Neutrophil (primary cell): ENCODE results near the gene PDE4D.

ENCODE experiments used
- H3K27ac ChIP-seq: fragments of 200-600 bp; sonication (generic); 2 replicates; pipeline ENCODE4 v1.5.1; 2016; ENCODE audit warnings: mild to moderate bottlenecking, moderate library complexity
- H3K27me3 ChIP-seq: fragments of 200-600 bp; sonication (generic); 2 replicates; pipeline ENCODE4 v1.6.0; 2016; ENCODE audit warnings: mild to moderate bottlenecking
- H3K36me3 ChIP-seq: fragments of 200-600 bp; sonication (generic); 2 replicates; pipeline ENCODE4 v1.5.1; 2017
- H3K4me1 ChIP-seq, 2 experiments: fragments of 200-600 bp in 1 of 2; sonication (generic) in 1 of 2; 1 replicate in 1 of 2; 2 replicates in 1 of 2; pipeline versions ENCODE4 v1.5.1 to v1.6.1; 2013 to 2016; ENCODE audit warnings: low read depth in 1 of 2, low read length in 1 of 2, mild to moderate bottlenecking in 1 of 2, moderate library complexity in 1 of 2; ENCODE audit not compliant: control insufficient read depth in 1 of 2, insufficient read depth in 1 of 2
- H3K4me3 ChIP-seq, 2 experiments: fragments of 200-600 bp in 1 of 2; sonication (generic) in 1 of 2; 1 replicate in 1 of 2; 2 replicates in 1 of 2; pipeline ENCODE4 v1.5.1; 2013 to 2016; ENCODE audit warnings: low read depth in 1 of 2, low read length in 1 of 2, mild to moderate bottlenecking in 1 of 2, moderate library complexity in 1 of 2
- H3K9me3 ChIP-seq: fragments of 200-600 bp; sonication (generic); 2 replicates; pipeline ENCODE4 v1.5.1; 2016
- CTCF ChIP-seq: fragments of 200-600 bp; sonication (generic); IDR thresholded peaks from 2 replicates; pipeline ENCODE4 v1.5.1; 2016; ENCODE audit warnings: antibody characterized with exemption

The PDE4D gene

GRCh38 chr5:59887274-59887673 is 6.3 kb downstream of the PDE4D start:
- Histone ChIP-seq H3K36me3 (no peaks in the 10 kb centered on the region), H3K9me3 (no peaks in the 10 kb centered on the region), H3K4me1 (no peaks in the 10 kb centered on the region), H3K27me3 (peaks cover 6% of the 10 kb centered on the region), H3K27ac (no peak overlapping the region), H3K4me3 (no peak overlapping the region)
- TF ChIP-seq CTCF = no peak

GRCh38 chr5:59874675-59875074 is 18.9 kb downstream of the PDE4D start:
- H3K36me3 ChIP-seq = no peaks in the 10 kb centered on the region
- H3K27me3 ChIP-seq = no peaks in the 10 kb centered on the region
- no peaks in the 10 kb centered on the region for H3K9me3 ChIP-seq
- no peaks in the 10 kb centered on the region for H3K4me1 ChIP-seq
- H3K4me3 ChIP-seq = no peak overlapping the region
- TF ChIP-seq CTCF = no peak
- no peak overlapping the region for H3K27ac ChIP-seq

GRCh38 chr5:59873113-59873512 is 20.4 kb downstream of the PDE4D start:
- H3K36me3 ChIP-seq = no peaks in the 10 kb centered on the region
- no peaks in the 10 kb centered on the region for H3K4me1 ChIP-seq
- no peak overlapping the region for H3K4me3 ChIP-seq
- H3K27ac ChIP-seq = no peak overlapping the region
- TF ChIP-seq CTCF = no peak
- no peaks in the 10 kb centered on the region for H3K9me3 ChIP-seq
- H3K27me3 ChIP-seq = no peaks in the 10 kb centered on the region

- Histone ChIP-seq H3K27ac (no peak overlapping the region), H3K36me3 (no peaks in the 10 kb centered on the region)
- TF ChIP-seq CTCF = no peak
Measured at GRCh38 chr5:59866661-59867060, 26.9 kb downstream of the PDE4D start.

GRCh38 chr5:59864718-59865117 is 28.8 kb downstream of the PDE4D start:
- no peaks in the 10 kb centered on the region for H3K36me3 ChIP-seq
- no peak overlapping the region for H3K4me3 ChIP-seq
- no peaks in the 10 kb centered on the region for H3K9me3 ChIP-seq
- TF ChIP-seq CTCF = no peak
- no peaks in the 10 kb centered on the region for H3K27me3 ChIP-seq
- H3K27ac ChIP-seq = no peak overlapping the region
- no peaks in the 10 kb centered on the region for H3K4me1 ChIP-seq

More at GRCh38 chr5:59866661-59867060, 26.9 kb downstream of the PDE4D start:
- H3K4me1 ChIP-seq = no peaks in the 10 kb centered on the region
- H3K4me3 ChIP-seq = no peak overlapping the region
- no peaks in the 10 kb centered on the region for H3K27me3 ChIP-seq
- no peaks in the 10 kb centered on the region for H3K9me3 ChIP-seq

- H3K27me3 ChIP-seq = no peaks in the 10 kb centered on the region
- H3K9me3 ChIP-seq = no peaks in the 10 kb centered on the region
- TF ChIP-seq CTCF = no peak
- no peak overlapping the region for H3K27ac ChIP-seq
- H3K36me3 ChIP-seq = no peaks in the 10 kb centered on the region
- no peak overlapping the region for H3K4me3 ChIP-seq
- no peaks in the 10 kb centered on the region for H3K4me1 ChIP-seq
Measured at GRCh38 chr5:59863777-59864176, 29.7 kb downstream of the PDE4D start.
